ENCODE data around the gene NCOA5. TPM values are rescaled to one million over a fixed set of nuclear protein-coding genes. Genes with fewer than 3 reads are reported as not detected.

NCOA5 gene
- total RNA-seq, 1 experiment from 2014 or later = 16.5 TPM

DNA sequence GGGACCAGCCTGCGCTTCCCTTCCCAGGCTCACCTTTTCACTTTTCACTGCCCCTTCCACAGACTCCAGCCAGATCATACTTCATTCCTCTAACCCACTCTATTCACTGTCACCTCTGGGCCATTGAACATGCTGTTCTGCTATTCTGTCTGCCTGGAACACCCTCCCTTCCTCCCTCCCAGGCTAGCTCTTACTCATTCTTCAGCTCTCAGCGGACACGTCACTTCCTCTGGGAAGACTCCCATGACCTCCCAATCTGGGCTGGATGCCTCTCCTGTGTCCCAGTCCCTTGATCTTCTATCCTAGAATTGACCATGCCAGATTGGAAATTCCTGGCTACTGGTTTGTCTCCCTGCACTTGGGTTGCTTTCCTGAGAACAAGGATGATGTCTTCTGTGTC, 55.7 kb downstream of the NCOA5 start:
- ChIA-PET POLR2A (interaction anchor here (0.5 kb wide), 1 partner anchor 99 kb away, joined by 4 read pairs; no protein-coding TSS in a partner anchor), CTCF (interaction anchor here (1.2 kb wide), 1 partner anchor 24 kb away, joined by 4 read pairs; no protein-coding TSS in a partner anchor)
- H3K4me1 Mint-ChIP-seq = peaks cover 11% of the 10 kb centered on the region
- no peak for ATAC-seq
- no peak for TF ChIP-seq JAZF1 (CRISPR knock-in tag; IDR thresholded peaks at IDR 0.05)
- TF ChIP-seq FOXK1 (CRISPR knock-in tag; IDR thresholded peaks at IDR 0.05) = no peak
- TF ChIP-seq JUN (CRISPR knock-in tag; IDR thresholded peaks at IDR 0.05) = no peak
- TF ChIP-seq, protein P1, sequence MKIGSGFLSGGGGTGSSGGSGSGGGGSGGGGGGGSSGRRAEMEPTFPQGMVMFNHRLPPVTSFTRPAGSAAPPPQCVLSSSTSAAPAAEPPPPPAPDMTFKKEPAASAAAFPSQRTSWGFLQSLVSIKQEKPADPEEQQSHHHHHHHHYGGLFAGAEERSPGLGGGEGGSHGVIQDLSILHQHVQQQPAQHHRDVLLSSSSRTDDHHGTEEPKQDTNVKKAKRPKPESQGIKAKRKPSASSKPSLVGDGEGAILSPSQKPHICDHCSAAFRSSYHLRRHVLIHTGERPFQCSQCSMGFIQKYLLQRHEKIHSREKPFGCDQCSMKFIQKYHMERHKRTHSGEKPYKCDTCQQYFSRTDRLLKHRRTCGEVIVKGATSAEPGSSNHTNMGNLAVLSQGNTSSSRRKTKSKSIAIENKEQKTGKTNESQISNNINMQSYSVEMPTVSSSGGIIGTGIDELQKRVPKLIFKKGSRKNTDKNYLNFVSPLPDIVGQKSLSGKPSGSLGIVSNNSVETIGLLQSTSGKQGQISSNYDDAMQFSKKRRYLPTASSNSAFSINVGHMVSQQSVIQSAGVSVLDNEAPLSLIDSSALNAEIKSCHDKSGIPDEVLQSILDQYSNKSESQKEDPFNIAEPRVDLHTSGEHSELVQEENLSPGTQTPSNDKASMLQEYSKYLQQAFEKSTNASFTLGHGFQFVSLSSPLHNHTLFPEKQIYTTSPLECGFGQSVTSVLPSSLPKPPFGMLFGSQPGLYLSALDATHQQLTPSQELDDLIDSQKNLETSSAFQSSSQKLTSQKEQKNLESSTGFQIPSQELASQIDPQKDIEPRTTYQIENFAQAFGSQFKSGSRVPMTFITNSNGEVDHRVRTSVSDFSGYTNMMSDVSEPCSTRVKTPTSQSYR (CRISPR knock-in tag; IDR thresholded peaks at IDR 0.05) = no peak
- TF ChIP-seq, protein P2, sequence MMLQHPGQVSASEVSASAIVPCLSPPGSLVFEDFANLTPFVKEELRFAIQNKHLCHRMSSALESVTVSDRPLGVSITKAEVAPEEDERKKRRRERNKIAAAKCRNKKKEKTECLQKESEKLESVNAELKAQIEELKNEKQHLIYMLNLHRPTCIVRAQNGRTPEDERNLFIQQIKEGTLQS (CRISPR knock-in tag; conservative IDR thresholded peaks at IDR 0.05) = no peak
- no peak for TF ChIP-seq CBFB (CRISPR knock-in tag; IDR thresholded peaks at IDR 0.05; ENCODE audit: low read depth)
- TF ChIP-seq, protein P3, sequence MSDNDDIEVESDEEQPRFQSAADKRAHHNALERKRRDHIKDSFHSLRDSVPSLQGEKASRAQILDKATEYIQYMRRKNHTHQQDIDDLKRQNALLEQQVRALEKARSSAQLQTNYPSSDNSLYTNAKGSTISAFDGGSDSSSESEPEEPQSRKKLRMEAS (CRISPR knock-in tag; IDR thresholded peaks at IDR 0.05) = no peak
- H3K27ac Mint-ChIP-seq = no peak overlapping the region
- peaks cover 79% of the 10 kb centered on the region for H3K27me3 Mint-ChIP-seq (ENCODE audit: low read depth)
- H3K9me3 Mint-ChIP-seq = no peaks in the 10 kb centered on the region
- no peak for DNase-seq (ENCODE audit: low spot score)
- no peak overlapping the region for H3K4me3 Mint-ChIP-seq
- no peaks in the 10 kb centered on the region for H3K36me3 Mint-ChIP-seq

DNA sequence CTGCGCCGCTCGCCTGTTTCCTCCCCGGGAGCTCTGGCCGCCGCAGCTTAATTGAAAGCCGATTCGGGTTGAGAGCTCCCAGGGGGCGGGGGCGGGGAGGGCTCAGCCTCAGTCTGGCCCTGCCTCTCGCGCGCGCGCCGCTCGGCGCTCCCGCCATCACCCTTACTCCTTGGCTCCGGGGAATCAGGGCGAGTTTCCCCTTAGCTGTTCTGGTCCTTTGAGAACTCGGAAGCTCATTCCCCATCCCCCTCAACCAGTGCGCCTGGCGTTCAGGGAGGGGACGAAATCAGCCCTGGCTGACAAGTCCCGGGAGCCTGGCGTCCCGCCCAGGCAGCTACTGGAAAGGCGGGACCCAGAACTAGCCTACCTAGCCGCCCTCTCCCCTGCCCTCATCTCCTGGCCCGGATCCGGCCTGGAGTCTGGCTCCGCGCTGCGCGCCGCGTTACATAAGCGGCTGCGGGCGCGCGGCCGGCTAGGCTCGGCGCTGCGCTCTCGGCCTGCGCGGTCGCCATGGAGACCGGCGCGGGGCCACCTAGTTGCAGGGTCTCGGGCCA, 58.0 kb downstream of the NCOA5 start:
- DNase-seq (ENCODE audit: low spot score) (peak; percentile 71), ATAC-seq (peak; percentile 75)
- H3K4me1 Mint-ChIP-seq = peaks cover 2% of the 10 kb centered on the region; the same call in 1 of the 2 replicates
- H3K9me3 Mint-ChIP-seq = no peaks in the 10 kb centered on the region
- no peaks in the 10 kb centered on the region for H3K36me3 Mint-ChIP-seq
- H3K27me3 Mint-ChIP-seq (ENCODE audit: low read depth) = peaks cover 99% of the 10 kb centered on the region
- POLR2A ChIA-PET = interaction anchor here (1.2 kb wide), 1 partner anchor 333 kb away, joined by 3 read pairs; no protein-coding TSS in a partner anchor
- H3K4me3 Mint-ChIP-seq = peak overlapping the region; percentile 66
- CTCF ChIA-PET = interaction anchor here (0.6 to 2.3 kb wide), 8 partner anchors 9 to 221 kb away, joined by 3 to 36 read pairs (median 8); partner anchors contain the start of gene CD40
- no peak overlapping the region for H3K27ac Mint-ChIP-seq
- TF ChIP-seq NFYB (CRISPR knock-in tag; conservative IDR thresholded peaks at IDR 0.05; ENCODE audit: low read depth) = no peak
- no peak for TF ChIP-seq ATF2 (CRISPR knock-in tag; IDR thresholded peaks at IDR 0.05; ENCODE audit: borderline replicate concordance, low read depth)
- TF ChIP-seq, protein P4, sequence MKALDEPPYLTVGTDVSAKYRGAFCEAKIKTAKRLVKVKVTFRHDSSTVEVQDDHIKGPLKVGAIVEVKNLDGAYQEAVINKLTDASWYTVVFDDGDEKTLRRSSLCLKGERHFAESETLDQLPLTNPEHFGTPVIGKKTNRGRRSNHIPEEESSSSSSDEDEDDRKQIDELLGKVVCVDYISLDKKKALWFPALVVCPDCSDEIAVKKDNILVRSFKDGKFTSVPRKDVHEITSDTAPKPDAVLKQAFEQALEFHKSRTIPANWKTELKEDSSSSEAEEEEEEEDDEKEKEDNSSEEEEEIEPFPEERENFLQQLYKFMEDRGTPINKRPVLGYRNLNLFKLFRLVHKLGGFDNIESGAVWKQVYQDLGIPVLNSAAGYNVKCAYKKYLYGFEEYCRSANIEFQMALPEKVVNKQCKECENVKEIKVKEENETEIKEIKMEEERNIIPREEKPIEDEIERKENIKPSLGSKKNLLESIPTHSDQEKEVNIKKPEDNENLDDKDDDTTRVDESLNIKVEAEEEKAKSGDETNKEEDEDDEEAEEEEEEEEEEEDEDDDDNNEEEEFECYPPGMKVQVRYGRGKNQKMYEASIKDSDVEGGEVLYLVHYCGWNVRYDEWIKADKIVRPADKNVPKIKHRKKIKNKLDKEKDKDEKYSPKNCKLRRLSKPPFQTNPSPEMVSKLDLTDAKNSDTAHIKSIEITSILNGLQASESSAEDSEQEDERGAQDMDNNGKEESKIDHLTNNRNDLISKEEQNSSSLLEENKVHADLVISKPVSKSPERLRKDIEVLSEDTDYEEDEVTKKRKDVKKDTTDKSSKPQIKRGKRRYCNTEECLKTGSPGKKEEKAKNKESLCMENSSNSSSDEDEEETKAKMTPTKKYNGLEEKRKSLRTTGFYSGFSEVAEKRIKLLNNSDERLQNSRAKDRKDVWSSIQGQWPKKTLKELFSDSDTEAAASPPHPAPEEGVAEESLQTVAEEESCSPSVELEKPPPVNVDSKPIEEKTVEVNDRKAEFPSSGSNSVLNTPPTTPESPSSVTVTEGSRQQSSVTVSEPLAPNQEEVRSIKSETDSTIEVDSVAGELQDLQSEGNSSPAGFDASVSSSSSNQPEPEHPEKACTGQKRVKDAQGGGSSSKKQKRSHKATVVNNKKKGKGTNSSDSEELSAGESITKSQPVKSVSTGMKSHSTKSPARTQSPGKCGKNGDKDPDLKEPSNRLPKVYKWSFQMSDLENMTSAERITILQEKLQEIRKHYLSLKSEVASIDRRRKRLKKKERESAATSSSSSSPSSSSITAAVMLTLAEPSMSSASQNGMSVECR (CRISPR knock-in tag; IDR thresholded peaks at IDR 0.05; ENCODE audit: borderline replicate concordance) = peak; percentile 40; the same call in 1 of the 2 replicates
- no peak for TF ChIP-seq SP1 (CRISPR knock-in tag; conservative IDR thresholded peaks at IDR 0.05)
- no peak for TF ChIP-seq RORB (CRISPR knock-in tag; IDR thresholded peaks at IDR 0.05)
- TF ChIP-seq PRDM15 (CRISPR knock-in tag; IDR thresholded peaks at IDR 0.05) = peak; percentile 89
- TF ChIP-seq ATF1 (CRISPR knock-in tag; IDR thresholded peaks at IDR 0.05) = no peak
- TF ChIP-seq EMX1 (CRISPR knock-in tag; IDR thresholded peaks at IDR 0.05) = no peak
- 0 out of 2 replicates have a peak, but pooled peaks have one; percentile 39 for TF ChIP-seq ESRRA (CRISPR knock-in tag; IDR thresholded peaks at IDR 0.05; ENCODE audit: borderline replicate concordance)
- no peak for TF ChIP-seq E2F4 (CRISPR knock-in tag; IDR thresholded peaks at IDR 0.05; ENCODE audit: borderline replicate concordance, low read depth)
- TF ChIP-seq, protein P5, sequence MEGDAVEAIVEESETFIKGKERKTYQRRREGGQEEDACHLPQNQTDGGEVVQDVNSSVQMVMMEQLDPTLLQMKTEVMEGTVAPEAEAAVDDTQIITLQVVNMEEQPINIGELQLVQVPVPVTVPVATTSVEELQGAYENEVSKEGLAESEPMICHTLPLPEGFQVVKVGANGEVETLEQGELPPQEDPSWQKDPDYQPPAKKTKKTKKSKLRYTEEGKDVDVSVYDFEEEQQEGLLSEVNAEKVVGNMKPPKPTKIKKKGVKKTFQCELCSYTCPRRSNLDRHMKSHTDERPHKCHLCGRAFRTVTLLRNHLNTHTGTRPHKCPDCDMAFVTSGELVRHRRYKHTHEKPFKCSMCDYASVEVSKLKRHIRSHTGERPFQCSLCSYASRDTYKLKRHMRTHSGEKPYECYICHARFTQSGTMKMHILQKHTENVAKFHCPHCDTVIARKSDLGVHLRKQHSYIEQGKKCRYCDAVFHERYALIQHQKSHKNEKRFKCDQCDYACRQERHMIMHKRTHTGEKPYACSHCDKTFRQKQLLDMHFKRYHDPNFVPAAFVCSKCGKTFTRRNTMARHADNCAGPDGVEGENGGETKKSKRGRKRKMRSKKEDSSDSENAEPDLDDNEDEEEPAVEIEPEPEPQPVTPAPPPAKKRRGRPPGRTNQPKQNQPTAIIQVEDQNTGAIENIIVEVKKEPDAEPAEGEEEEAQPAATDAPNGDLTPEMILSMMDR (IDR thresholded peaks at IDR 0.05) = no peak
